Stimulated activated CD4-positive, alpha-beta T cell treated with anti-CD3 and anti-CD28 coated beads, Interleukin-2, amount 100 ng/mL, for 4 hours (primary cell): ENCODE measurements around the gene WNT6.
A peak's percentile ranks its signal among the peaks of the same experiment; 100 is the strongest.

Source experiments
- DNase-seq: peaks from one replicate; pipeline ENCODE4 v3.0.0-alpha.2; 2020; ENCODE audit warnings: low read depth

WNT6 gene

DNA sequence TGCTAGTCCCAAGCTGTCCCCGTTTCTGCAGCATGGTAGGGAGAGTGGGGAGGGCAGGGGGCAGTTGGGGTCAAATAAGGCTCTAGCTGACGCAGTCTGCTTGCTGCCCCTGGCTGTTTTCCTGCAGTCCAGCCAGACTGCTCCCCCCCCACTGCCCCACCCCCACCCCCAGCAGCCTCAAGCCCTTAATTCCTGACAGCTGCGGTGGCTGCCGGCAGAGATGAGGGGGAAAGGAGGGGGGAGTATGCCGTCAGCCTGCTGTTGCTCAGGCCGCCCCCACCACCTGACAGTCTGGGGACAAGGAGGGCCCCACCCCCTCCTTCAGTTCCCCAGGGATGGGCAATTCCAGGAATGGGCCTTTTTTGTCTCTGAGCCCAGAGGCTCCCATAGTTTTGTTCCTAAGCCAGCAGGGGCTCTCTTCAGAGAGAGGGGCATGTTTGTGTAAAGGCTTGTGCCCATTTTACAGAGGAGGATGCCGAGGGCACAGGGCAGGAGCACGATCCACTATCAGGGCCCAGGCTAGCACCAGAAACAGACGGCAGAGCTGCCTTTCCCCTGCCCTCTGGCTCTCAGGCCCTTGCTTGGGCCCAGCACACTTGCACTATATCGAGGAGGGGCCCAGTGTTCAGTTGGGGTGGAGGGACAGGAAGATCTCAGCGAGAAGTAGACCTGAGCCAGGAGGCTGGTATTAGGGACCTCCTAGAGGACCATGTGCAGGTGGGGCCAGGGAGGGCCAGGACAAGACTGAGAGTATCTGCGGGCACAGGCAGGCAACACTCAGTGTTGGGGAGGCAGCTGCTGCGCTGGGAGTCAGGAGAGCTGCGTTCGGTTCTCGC, 19.5 kb downstream of the WNT6 start:
- DNase-seq = no peak

DNA sequence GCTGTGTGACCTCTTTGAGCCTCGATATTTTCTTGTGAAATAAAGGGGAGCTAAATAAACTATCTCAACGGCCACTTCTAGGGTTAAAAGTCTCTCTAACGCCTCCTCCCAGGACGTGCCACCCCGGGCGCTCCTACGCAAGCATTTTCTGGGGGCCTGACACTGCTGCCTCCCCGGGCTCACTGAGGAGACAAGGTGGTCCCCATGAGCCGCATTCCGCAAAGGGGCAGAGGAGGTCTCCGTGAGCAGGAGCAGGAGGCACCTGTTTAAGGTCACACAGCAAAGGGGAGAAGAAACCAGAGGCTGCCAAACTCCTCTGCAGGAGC, 20.1 kb downstream of the WNT6 start:
- no peak for DNase-seq

DNA sequence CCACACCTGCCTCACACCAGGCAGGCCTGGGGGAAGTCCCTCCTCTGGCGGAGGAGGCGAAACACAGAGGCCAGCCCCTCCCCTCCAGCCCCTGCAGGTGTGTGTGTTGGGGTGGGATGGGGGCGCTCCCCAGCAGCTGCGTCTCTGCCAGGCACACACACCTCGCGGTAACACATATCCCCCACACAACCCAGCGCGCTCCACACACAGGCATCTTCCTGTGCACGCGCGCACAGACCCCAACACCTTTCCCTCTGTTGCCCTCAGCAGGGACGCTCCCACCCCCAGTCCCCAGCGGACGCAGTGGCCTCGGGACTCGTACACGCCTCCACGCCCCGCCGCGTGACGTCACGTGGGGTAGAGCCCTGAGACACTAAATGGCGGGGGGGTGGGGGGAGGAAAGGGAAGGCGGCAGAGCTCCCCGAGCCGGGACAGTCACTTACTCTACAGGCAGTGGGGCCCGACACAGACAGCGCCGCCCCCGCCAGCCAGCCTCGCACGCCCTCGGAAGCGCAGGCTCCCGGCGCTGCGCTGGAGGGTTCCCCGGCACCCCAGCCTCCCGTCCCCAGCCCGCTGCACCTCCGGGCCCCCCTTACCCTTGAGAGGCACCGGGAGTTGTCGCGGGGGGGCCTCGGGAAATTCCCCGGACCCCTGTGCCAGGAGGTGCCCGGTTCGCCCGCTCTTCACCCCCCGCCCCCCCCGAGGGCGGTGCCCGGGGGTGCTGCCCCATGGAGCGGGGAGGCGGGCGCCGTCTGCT, 20.7 kb downstream of the WNT6 start, which contains the start of gene WNT10A:
Gene WNT10A, plus strand, starts transcription at position 751 of the 757 bp plus-strand sequence. CDS start 144 bp downstream, outside the sequence.
- DNase-seq = peak; percentile 83

DNA sequence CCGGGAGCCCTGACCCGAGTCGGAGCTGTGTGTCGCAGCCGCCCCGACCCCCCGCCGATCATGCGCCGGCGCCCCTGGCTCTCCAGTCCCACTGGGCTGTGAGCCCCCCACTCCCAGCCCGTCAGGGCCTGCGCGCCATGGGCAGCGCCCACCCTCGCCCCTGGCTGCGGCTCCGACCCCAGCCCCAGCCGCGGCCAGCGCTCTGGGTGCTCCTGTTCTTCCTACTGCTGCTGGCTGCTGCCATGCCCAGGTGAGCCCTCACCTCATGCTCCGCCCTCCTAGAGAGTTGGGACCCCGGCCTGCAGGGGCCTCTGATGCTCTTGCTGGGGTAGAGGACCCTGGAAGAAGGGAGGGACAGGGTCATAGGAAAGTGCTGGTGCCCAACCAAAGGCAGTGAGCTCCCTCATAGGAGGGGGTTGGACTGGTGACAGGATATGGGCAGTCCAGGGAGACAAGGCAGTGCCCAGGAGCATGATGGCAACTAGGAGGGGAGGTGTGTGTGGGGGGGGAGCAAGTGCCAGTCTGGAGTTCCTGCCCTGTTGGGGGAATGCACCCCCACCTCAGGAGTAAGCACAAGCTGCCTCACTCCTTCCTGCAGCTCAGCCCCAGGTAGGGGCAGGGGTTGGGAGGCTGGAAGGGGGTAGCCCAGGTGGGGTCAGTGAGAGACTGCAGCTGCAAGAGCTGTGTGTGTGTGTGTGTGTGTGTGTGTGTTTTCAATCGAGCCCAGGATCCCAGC, 21.4 kb downstream of the WNT6 start:
- no peak for DNase-seq

DNA sequence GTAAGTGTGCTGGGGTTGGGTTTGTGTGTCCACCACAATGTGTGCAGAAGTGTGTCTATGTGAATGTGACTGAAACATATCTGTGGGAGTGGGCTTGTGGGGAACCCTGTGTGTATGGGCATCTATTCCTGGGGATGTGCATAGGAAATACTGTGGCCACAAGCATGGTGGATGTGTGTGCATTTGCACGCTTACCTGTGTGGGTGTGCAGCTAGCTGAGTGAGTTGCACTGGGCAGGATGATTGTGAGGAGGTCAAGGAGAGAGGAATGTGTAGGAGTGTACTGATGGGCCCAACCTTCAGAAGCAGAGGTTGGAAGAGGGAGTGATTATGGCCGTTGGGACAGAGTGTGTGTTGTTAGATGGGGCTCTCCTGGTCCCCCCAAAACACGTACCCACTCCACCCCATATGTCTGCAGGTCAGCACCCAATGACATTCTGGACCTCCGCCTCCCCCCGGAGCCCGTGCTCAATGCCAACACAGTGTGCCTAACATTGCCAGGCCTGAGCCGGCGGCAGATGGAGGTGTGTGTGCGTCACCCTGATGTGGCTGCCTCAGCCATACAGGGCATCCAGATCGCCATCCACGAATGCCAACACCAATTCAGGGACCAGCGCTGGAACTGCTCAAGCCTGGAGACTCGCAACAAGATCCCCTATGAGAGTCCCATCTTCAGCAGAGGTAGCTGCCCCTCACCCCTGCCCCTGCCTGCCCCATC, 22.3 kb downstream of the WNT6 start:
- no peak for DNase-seq

DNA sequence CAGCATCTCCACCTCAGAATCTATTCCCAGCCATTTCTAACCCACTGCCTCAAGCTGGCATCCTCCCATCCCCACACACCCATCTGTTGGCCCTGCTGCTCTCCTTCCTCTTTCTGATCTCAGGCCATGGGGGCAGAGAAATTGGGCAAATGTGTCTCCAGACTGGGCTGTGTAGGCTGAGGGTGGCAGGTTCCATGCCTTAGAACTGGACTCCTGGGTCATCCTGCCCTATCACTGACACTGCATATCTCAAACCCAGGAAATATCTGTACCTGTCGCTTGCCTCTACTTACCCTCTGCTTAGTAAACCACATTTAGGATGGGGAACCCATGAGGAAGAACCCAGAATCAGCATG, 22.8 kb downstream of the WNT6 start:
- no peak for DNase-seq

DNA sequence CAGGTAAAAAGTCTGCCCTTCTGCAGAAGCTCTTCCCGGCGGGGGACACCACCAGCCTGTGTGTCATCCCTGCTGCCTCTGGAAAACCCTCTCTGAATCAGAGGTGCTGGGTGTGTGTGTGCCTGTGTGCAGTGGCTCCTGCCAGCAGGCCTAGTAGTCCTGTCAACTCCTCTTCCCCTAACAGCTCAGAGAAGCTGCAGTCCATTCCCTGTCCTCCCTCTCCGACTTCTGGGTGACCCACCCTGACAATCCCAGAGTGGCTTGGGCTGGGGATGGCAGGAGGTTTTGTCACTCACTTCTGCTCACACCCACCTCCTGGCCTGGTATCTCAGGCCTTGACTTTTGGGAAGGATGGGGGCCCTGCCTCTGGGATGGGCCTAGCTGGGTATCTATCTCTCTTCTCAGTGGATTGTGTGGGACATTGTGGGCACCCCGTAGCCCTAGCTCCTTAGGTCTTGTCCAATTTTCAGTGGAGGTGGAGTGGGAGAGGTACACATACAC, 23.3 kb downstream of the WNT6 start:
- DNase-seq = no peak

DNA sequence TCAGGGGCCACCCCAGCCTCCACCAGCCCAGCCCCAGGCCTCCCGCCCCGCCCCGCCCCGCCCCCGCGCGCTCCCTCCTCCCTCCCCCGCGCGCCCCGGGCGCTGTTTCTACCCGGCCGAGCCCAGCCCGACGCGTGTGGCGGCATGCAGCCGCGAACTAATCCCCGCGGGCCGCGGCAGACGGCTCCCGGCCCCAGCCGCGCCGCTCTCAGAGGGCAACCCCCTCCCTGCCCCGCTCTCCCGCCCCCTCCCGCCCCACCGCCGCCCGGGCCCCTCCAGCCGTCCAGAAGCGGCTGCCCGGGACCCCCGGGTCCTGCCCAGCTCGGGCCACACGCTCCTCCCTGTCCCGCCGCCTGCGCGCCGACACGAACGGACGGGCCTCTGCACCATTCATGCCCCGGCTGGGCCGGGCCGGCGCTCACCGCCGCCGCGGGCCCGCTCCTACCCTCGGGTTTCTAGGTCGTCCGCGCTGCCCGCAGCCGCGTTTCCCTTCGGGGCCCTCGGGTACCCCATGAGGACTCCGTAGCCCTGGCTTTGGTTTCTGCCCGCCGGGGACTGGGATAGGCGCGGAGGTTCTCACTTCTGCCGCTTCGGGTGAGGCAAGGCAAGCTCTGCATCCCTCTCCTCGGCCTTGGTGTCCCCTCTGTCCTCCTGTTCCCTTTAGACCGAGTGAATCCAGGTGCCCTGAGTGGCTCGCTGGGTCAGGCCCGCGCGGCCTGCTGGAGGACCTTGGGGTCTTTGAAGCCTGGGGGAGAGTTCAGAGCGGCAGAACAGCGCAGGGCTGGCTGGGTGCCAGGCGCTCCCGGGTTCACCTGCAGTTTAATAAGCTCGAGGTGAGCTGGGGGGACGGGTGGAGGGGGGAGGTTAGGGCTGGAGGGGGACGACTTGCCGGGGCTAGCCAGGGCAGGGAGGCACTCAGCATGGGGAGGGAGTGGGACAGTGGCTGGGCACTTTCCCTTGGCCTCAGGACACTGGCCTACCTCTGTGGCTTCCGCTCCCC, 24.2 kb downstream of the WNT6 start:
- DNase-seq = peak; percentile 34

DNA sequence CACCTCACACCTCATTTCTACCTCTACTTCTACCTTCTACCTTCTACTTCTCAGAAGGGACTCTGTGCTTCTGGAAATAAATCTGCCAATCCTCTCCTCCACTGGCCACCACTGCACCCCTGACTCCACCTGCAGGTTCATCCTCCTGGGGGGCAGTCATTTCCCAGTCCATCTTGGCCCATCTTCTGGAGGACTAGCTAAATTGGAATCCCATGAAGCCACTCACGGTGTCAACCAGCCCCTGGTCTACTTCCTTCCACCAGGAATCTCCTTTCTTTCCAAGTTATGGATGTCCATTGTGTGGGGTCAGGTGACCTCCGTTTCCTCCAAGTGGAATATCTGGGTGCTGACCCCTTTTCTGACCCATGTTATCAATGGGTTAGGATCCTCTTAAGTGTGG, 24.9 kb downstream of the WNT6 start:
- DNase-seq = no peak

DNA sequence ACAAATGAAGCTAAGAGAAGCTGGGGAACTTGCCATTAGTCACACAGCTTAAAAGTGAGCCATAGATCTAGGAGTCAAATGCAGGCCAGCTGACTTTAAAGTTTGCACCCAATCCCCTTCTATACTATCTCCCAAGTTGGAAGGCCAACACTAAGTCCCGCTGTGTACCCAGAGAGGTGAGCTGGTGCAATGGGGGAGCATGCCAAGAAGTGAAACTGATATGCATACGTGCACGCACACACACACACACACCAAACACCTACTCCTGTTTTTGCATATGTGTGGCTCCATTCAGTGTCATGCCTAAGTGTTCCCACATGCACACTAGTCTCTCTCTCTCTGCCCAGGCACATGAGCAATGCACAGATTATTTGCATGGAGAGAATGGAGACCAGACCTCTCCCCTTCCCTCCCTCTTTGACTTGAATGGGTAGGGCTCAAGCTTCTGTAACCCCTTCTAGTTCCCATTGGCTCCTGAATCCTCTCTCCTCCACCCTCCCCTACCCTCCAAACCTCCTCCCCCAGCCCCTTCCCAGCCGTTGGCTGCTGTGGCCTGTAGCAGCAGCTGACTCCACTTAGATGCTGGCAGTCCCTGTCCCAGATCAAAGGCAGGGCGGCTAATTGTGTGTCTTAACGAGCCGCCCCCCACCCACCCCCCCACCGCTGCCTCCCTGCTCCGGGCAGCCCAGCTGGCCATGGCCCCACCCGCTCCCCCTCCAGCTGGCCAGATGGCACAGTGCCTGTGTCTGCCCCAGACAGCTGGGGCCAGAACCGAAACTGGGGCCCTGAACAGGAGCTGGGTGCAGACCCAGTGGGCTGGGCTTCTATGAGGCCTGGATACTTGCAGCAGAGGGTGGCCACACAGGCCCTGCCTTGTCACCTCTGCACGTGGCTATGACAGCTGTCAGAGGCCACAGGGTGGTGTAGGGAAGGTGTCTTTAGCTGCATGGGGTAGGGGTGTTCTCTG, 26.7 kb downstream of the WNT6 start:
- no peak for DNase-seq

DNA sequence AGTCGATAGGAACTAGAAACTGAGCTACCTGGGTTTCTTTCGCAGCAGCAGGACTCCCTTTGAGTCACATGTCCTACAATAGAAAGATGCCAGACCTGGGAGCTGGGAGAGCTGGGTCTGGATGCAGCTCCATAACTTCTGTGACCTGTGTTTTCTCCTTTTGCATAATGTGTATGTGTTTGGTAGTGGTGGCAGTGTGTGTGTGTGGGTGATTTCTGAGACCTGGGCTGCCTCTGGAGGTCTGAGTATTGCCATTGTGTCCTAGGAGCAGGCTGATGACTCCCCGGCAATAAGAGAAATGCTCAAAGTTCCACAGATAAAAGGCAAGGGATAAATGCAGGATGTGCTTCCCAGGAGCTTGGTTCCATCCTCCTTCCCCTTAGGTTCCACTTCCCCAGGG, 27.5 kb downstream of the WNT6 start:
- no peak for DNase-seq

DNA sequence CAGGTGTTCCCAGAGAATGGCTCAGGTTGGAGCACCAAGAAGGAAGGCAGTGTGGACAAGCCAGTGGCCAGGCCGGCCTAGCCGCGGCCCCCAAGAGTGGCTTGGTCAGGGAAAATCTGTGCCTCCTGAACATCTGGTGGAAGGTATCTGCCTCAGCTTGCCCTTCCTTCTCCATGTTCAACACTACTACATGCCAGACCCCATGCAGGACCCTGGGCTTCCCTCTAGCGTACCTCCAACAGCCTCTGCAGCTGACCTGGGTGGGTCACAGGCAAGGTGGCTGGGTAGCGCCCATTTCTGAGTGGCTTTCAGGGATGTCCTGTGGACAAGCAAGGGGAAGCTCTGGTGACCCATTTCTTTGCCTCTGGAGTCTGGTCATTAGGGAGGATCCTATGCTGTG, 28.7 kb downstream of the WNT6 start:
- DNase-seq = no peak

DNA sequence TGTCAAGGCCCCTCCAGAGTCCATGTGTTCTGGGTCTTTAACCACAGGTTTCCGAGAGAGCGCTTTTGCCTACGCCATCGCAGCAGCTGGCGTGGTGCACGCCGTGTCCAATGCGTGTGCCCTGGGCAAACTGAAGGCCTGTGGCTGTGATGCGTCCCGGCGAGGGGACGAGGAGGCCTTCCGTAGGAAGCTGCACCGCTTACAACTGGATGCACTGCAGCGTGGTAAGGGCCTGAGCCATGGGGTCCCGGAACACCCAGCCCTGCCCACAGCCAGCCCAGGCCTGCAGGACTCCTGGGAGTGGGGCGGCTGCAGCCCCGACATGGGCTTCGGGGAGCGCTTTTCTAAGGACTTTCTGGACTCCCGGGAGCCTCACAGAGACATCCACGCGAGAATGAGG, 30.3 kb downstream of the WNT6 start:
- no peak for DNase-seq

DNA sequence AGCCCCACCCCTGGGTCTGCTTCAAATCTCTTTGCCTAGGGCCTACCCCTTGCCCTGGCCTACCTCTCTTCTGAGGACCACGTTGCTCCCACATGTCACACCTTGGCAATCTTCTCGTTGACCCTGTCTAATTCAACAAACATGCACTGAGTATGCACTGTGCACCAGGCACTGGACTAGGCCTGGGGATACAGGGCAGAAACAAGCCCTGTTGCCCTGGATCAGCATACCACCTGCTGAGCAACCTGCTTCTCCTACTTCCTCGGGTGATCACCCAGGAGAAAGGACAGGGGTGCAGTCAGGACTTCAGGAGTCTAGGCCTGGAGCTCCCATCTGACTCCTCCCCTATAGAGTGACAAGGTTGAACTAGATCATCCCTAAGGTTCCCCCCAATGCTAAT, 30.8 kb downstream of the WNT6 start:
- no peak for DNase-seq

DNA sequence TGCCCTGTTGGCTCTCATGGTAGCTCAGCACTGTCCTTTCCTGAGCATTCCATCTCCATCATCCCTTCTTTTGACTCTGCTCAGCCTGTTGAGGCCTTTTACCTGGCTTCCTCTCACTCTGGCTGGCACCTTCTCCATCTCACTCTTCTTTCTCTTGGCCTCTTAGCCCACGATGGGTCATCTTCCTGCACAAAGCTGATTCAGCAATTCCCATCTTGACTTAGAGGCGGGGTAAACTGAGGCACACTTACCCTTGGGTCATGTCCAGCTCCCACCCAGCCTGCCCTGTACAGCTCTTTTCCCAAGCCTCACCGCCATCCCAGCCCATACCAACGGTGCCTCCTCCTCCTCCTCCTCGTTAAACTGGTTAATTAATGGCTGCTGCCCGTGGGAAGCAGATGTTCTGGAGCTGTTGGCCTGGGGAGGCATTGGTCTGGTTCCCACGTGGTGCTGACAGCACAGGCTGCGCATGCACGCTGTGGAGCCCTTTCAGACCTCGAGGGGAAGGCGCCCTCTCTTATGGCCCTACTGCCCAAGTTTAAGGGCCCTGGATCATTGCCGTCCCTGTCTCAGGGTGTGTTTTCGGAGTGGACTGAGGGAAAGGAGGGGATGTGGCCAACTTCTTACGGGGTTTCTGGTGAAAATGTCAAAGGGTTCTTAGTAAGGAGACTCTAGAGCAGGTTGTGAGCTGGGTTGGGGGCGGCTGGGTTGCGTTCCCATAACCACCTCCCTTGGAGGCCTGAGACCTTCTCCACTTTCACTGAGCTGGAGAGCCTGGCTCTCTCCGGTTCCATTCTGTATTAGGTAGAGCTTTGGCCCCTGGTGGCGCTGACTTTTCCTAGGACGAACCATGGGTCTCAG, 31.9 kb downstream of the WNT6 start:
- no peak for DNase-seq

DNA sequence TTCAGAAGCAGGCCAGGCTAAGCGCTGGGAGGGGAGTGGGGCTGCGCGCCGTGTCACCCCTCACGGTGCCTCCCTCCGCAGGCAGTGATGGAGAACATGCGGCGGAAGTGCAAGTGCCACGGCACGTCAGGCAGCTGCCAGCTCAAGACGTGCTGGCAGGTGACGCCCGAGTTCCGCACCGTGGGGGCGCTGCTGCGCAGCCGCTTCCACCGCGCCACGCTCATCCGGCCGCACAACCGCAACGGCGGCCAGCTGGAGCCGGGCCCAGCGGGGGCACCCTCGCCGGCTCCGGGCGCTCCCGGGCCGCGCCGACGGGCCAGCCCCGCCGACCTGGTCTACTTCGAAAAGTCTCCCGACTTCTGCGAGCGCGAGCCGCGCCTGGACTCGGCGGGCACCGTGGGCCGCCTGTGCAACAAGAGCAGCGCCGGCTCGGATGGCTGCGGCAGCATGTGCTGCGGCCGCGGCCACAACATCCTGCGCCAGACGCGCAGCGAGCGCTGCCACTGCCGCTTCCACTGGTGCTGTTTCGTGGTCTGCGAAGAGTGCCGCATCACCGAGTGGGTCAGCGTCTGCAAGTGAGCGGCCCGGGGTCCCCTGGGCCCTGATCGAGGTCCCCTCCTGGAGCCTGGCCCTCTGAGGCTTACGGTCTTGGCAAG, 33.2 kb downstream of the WNT6 start:
- DNase-seq = peak; percentile 76

DNA sequence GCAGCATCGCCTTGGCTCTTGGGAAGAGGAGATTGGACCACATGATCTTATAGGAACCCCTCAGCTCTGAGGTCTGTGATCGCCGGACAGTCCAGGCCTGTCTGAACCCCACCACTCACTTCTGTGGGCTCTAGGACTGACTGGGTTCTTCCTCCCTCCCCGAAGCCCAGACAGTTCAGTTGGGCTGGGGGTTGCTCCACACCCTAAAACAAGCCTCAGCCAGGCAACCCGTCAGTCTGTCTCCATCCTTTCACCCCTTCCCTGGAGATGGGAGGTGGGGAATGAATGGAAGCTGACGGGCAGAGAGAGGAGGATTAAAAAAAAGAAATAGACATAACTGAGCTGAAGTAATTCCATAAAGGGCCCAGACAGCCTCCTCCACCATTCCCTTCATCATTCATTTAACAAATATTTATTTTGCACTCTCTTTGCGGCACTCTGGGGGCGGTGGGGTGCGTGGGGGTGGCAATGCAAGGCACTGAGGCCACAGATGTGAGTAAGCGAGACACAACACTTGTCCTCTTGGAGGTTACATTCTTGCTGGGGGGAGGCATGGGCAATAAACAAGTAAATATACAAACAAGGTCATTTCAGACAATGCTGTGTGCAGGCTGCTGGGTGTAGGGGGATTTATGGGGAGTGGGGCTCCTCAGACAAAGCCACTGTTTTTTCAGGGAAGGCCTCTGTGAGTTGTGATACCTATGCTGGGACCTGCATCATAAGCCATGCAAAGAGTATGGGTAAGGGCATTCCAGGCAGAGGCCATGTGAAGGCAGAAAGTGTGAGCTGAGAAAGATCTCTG, 33.9 kb downstream of the WNT6 start:
- peak; percentile 44 for DNase-seq
